ENCODE data around the gene SERPINA1.
"Not testable (repeated sequence)": the region's sequence is repeated elsewhere in the genome, so short reads cannot be mapped to it uniquely, and the experiment has no call there.

SERPINA1 gene

GRCh38 chr14:94382716-94383596 is 5.4 kb downstream of the SERPINA1 start:
- DNase-seq, result no peak

- DNase-seq, result no peak
Measured at GRCh38 chr14:94382099-94382715, 6.2 kb downstream of the SERPINA1 start.

- DNase-seq, result no peak
Measured at GRCh38 chr14:94381149-94382030, 7.0 kb downstream of the SERPINA1 start.

- DNase-seq, result no peak
Measured at GRCh38 chr14:94380225-94381148, 7.9 kb downstream of the SERPINA1 start.

- DNase-seq, result no peak
Measured at GRCh38 chr14:94379291-94380224, 8.8 kb downstream of the SERPINA1 start.

GRCh38 chr14:94378527-94379290 is 9.7 kb downstream of the SERPINA1 start:
- no peak for DNase-seq

- no peak for DNase-seq
Measured at GRCh38 chr14:94377866-94378470, 10.4 kb downstream of the SERPINA1 start.

- no peak for DNase-seq
Measured at GRCh38 chr14:94376976-94377865, 11.2 kb downstream of the SERPINA1 start.

- no peak for DNase-seq
Measured at GRCh38 chr14:94376108-94376975, 12.1 kb downstream of the SERPINA1 start.

- DNase-seq, result no peak
Measured at GRCh38 chr14:94375552-94376107, 12.8 kb downstream of the SERPINA1 start.

- DNase-seq, result no peak
Measured at GRCh38 chr14:94374749-94375260, 13.6 kb downstream of the SERPINA1 start.

- DNase-seq, result no peak
Measured at GRCh38 chr14:94374116-94374515, 14.3 kb downstream of the SERPINA1 start.

GRCh38 chr14:94373708-94374107 is 14.7 kb downstream of the SERPINA1 start:
- DNase-seq, result no peak

GRCh38 chr14:94372021-94372605 is 16.3 kb downstream of the SERPINA1 start:
- DNase-seq, result no peak

GRCh38 chr14:94370524-94370910 is 17.9 kb downstream of the SERPINA1 start:
- DNase-seq, result no peak

- DNase-seq, result not testable (repeated sequence)
Measured at GRCh38 chr14:94369766-94370523, 18.5 kb downstream of the SERPINA1 start.

Data from SHP77 treated with DMSO at 0.1 percent for 48 hours (cell line).